HCT116 (cell line): Measurements from ENCODE around the gene GRIN2D. TPM values are rescaled to one million over a fixed set of nuclear protein-coding genes. Genes with fewer than 3 reads are reported as not detected.

Experiments
- ATAC-seq: fragments of 200-7000 bp; cut with Tn5 transposase; 2 replicates; pipeline ENCODE4 v1.9.1; 2020; ENCODE audit warnings: mild to moderate bottlenecking, moderate library complexity
- BruUV-seq: library from RNA; stranded (reverse); fragments of 400-500 nt; replicated peaks from 2 replicates; lab custom pipeline; 2021; lab: Mats Ljungman, UMichigan
- CTCF ChIA-PET: fragments of 300-600 bp; sonication (Branson Sonifier 250); formaldehyde crosslinking; loops from one replicate; lab custom pipeline; 2021; ENCODE audit warnings: antibody characterized with exemption; lab: Charles Lee
- POLR2A ChIA-PET: fragments of 300-600, 350-600 bp; sonication (Branson Sonifier 250); formaldehyde crosslinking; loops from one replicate; lab custom pipeline; 2021; ENCODE audit warnings: antibody characterized with exemption; lab: Charles Lee
- RAD21 ChIA-PET, 2 experiments: fragments of 300-600 bp; sonication (Branson Sonifier 250); formaldehyde crosslinking; loops; one replicate each; lab custom pipeline; 2023; ENCODE audit warnings: low total read pairs in 2 of 2; ENCODE audit not compliant: uncharacterized antibody in 2 of 2, unreplicated experiment in 2 of 2, low non-redundant PET in 1 of 2; lab: Charles Lee
- DNase-seq: peaks from one replicate; pipeline ENCODE4 v3.0.0-alpha.2; 2010; ENCODE audit warnings: low read depth, low spot score
- H2AFZ ChIP-seq: fragments of 200-600 bp; shearing (Covaris generic), sonication (generic); 2 replicates; pipeline ENCODE4 v1.6.1; 2017; ENCODE audit warnings: low read depth, mixed run types, mixed read lengths, antibody characterized with exemption, low read length; ENCODE audit not compliant: poor library complexity, severe bottlenecking
- H3K27ac ChIP-seq: 2 replicates; pipeline ENCODE4 v1.5.1; 2012; ENCODE audit warnings: low read depth, low read length
- H3K27me3 ChIP-seq: fragments of 200-600 bp; sonication (generic); 2 replicates; pipeline ENCODE4 v1.6.1; 2016; ENCODE audit warnings: mixed run types, low read length, mixed read lengths; ENCODE audit not compliant: insufficient read depth
- H3K36me3 ChIP-seq, 2 experiments: fragments of 200-500 bp in 1 of 2; fragments of 200-600 bp in 1 of 2; sonication (Bioruptor generic) in 1 of 2; sonication (generic) in 1 of 2; 2 replicates each; pipeline versions ENCODE4 v1.5.1 to v1.6.1; 2014 to 2016; ENCODE audit warnings: low read length in 2 of 2, inconsistent platforms in 1 of 2, mixed read lengths in 1 of 2, mixed run types in 1 of 2; ENCODE audit not compliant: insufficient read depth in 2 of 2, control insufficient read depth in 1 of 2
- H3K4me1 ChIP-seq, 2 experiments: fragments of 200-600 bp in 1 of 2; sonication (generic) in 1 of 2; 2 replicates each; pipeline versions ENCODE4 v1.5.1 to v1.6.1; 2012 to 2017; ENCODE audit warnings: low read length in 2 of 2, inconsistent platforms in 1 of 2, mild to moderate bottlenecking in 1 of 2, mixed read lengths in 1 of 2, mixed run types in 1 of 2, moderate library complexity in 1 of 2; ENCODE audit not compliant: insufficient read depth in 2 of 2, control insufficient read depth in 1 of 2
- H3K4me2 ChIP-seq: fragments of 200-600 bp; sonication (generic); 2 replicates; pipeline ENCODE4 v1.6.1; 2017; ENCODE audit warnings: mixed run types, low read length, mixed read lengths
- H3K4me3 ChIP-seq, 2 experiments: fragments of 200-600 bp in 1 of 2; sonication (generic) in 1 of 2; replicated peaks in 1 of 2; 2 replicates each; pipeline ENCODE4 v1.5.1; 2011 to 2016; ENCODE audit warnings: low read length in 2 of 2, control low read depth in 1 of 2, low read depth in 1 of 2, mild to moderate bottlenecking in 1 of 2, mixed read lengths in 1 of 2, mixed run types in 1 of 2
- H3K79me2 ChIP-seq: fragments of 200-600 bp; sonication (generic); 2 replicates; pipeline ENCODE4 v1.6.1; 2017; ENCODE audit warnings: mild to moderate bottlenecking, mixed run types, low read length, moderate library complexity, mixed read lengths; ENCODE audit not compliant: insufficient read depth
- H3K9ac ChIP-seq: fragments of 200-600 bp; sonication (generic); 2 replicates; pipeline ENCODE4 v1.6.1; 2016; ENCODE audit warnings: low read length, mixed read lengths
- H3K9me2 ChIP-seq: fragments of 200-600 bp; sonication (generic), shearing (Covaris generic); 2 replicates; pipeline ENCODE4 v1.6.1; 2017; ENCODE audit warnings: mixed run types, mild to moderate bottlenecking, moderate library complexity; ENCODE audit not compliant: insufficient read depth
- H3K9me3 ChIP-seq, 2 experiments: fragments of 200-500 bp in 1 of 2; fragments of 200-600 bp in 1 of 2; sonication (Bioruptor generic) in 1 of 2; sonication (generic) in 1 of 2; 2 replicates each; pipeline ENCODE4 v1.6.1; 2014 to 2017; ENCODE audit warnings: low read length in 2 of 2, mixed read lengths in 2 of 2, inconsistent platforms in 1 of 2, low read depth in 1 of 2, mild to moderate bottlenecking in 1 of 2, mixed run types in 1 of 2, moderate library complexity in 1 of 2; ENCODE audit not compliant: control insufficient read depth in 1 of 2, insufficient read depth in 1 of 2
- H4K20me1 ChIP-seq: fragments of 200-600 bp; sonication (generic), shearing (Covaris generic); 2 replicates; pipeline ENCODE4 v1.6.1; 2017; ENCODE audit warnings: mixed run types, mild to moderate bottlenecking, moderate library complexity; ENCODE audit not compliant: insufficient read depth
- CEBPB ChIP-seq: IDR thresholded peaks from 2 replicates; pipeline ENCODE4 v1.6.1; 2012; ENCODE audit warnings: low read depth
- CTCF ChIP-seq, 3 experiments: fragments of 200-600 bp in 1 of 3; sonication (generic) in 1 of 3; IDR thresholded peaks in 2 of 3; conservative IDR thresholded peaks in 1 of 3; 2 replicates each; pipeline ENCODE4 v1.5.1; 2012 to 2017; ENCODE audit warnings: low read depth in 2 of 3, low read length in 2 of 3, antibody characterized with exemption in 1 of 3, borderline replicate concordance in 1 of 3, control low read depth in 1 of 3, mild to moderate bottlenecking in 1 of 3, mixed read lengths in 1 of 3, mixed run types in 1 of 3, moderate library complexity in 1 of 3; ENCODE audit not compliant: insufficient read depth in 1 of 3
- ELF1 ChIP-seq: IDR thresholded peaks from 2 replicates; pipeline ENCODE4 v1.6.1; 2012; ENCODE audit warnings: low read depth, borderline replicate concordance
- EZH2 ChIP-seq: fragments of 200-600 bp; sonication (generic); IDR thresholded peaks from 2 replicates; pipeline ENCODE4 v1.6.1; 2017; ENCODE audit warnings: antibody characterized with exemption, mixed run types
- EZH2phosphoT487 ChIP-seq: fragments of 200-600 bp; IDR thresholded peaks from 2 replicates; pipeline ENCODE4 v1.6.1; 2018; ENCODE audit warnings: antibody characterized with exemption, borderline replicate concordance
- FOSL1 ChIP-seq: IDR thresholded peaks from 2 replicates; pipeline ENCODE4 v1.6.1; 2012; ENCODE audit warnings: low read depth
- JUND ChIP-seq: IDR thresholded peaks from 2 replicates; pipeline ENCODE4 v1.6.1; 2012
- POLR2A ChIP-seq: IDR thresholded peaks from 2 replicates; pipeline ENCODE4 v1.7.0; 2011; ENCODE audit warnings: borderline replicate concordance; ENCODE audit not compliant: insufficient read depth, insufficient read length; ENCODE audit errors: extremely low read depth
- RAD21 ChIP-seq: IDR thresholded peaks from 2 replicates; pipeline ENCODE4 v1.6.1; 2012; ENCODE audit warnings: low read depth, mild to moderate bottlenecking
- REST ChIP-seq: IDR thresholded peaks from 2 replicates; pipeline ENCODE4 v1.6.1; 2012; ENCODE audit warnings: low read depth
- SIN3A ChIP-seq: IDR thresholded peaks from 2 replicates; pipeline ENCODE4 v1.6.1; 2012; ENCODE audit warnings: low read depth
- TCF7L2 ChIP-seq: IDR thresholded peaks from 2 replicates; pipeline ENCODE4 v1.7.0; 2011; ENCODE audit warnings: borderline replicate concordance, inconsistent platforms; ENCODE audit not compliant: insufficient read depth, insufficient read length; ENCODE audit errors: extremely low read depth
- intact Hi-C: fragments of 100-400 bp; cut with micrococcal nuclease; formaldehyde crosslinking; loops from 2 replicates; pipeline ENCODE4 v1.10.0; 2022
- total RNA-seq: library from RNA; stranded (reverse); gene quantifications from one replicate; pipeline ENCODE4 v1.2.1, GENCODE V29; 2021; ENCODE audit not compliant: unreplicated experiment
- TF ChIP-seq, protein P1 (sequence below): IDR thresholded peaks from 2 replicates; pipeline ENCODE4 v1.6.1; 2011; ENCODE audit warnings: mild to moderate bottlenecking, low read length, moderate library complexity; ENCODE audit not compliant: insufficient replicate concordance; ENCODE audit errors: extremely low read depth

GRIN2D gene
- total RNA-seq, 1 experiment from 2014 or later: 26.2 TPM

GRCh38 chr19:48405850-48406249 is 12.4 kb downstream of the GRIN2D start:
- TF ChIP-seq EZH2phosphoT487 (no peak), CTCF (IDR thresholded peaks at IDR 0.05 in 2 of 3, conservative IDR thresholded peaks at IDR 0.05 in 1 of 3; ENCODE audit: borderline replicate concordance in 1 of 3, insufficient read depth in 1 of 3, low read depth in 2 of 3, low read length in 2 of 3) (no peak), EZH2 (no peak), FOSL1 (no peak), REST (no peak), TCF7L2 (no peak), JUND (no peak), RAD21 (no peak), POLR2A (no peak), CEBPB (no peak), SIN3A (no peak), ELF1 (no peak)
- TF ChIP-seq, protein P1, sequence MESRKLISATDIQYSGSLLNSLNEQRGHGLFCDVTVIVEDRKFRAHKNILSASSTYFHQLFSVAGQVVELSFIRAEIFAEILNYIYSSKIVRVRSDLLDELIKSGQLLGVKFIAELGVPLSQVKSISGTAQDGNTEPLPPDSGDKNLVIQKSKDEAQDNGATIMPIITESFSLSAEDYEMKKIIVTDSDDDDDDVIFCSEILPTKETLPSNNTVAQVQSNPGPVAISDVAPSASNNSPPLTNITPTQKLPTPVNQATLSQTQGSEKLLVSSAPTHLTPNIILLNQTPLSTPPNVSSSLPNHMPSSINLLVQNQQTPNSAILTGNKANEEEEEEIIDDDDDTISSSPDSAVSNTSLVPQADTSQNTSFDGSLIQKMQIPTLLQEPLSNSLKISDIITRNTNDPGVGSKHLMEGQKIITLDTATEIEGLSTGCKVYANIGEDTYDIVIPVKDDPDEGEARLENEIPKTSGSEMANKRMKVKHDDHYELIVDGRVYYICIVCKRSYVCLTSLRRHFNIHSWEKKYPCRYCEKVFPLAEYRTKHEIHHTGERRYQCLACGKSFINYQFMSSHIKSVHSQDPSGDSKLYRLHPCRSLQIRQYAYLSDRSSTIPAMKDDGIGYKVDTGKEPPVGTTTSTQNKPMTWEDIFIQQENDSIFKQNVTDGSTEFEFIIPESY: no peak
- H3K4me1 ChIP-seq: peaks cover 4 to 23% of the 10 kb centered on the region in 2 experiments; a peak in 3 of 4 replicates
- H3K79me2 ChIP-seq: peaks cover 62% of the 10 kb centered on the region
- DNase-seq: no peak
- no peaks in the 10 kb centered on the region for H3K27me3 ChIP-seq
- ChIA-PET RAD21 (no interaction called here), CTCF (no interaction called here), POLR2A (no interaction called here)
- H3K36me3 ChIP-seq: peaks cover 0 to 9% of the 10 kb centered on the region in 2 experiments; a peak in 1 of 4 replicates
- no peak; the same call in 1 of the 2 replicates for ATAC-seq
- H3K9me3 ChIP-seq: no peaks in the 10 kb centered on the region
- no peak overlapping the region for H3K9ac ChIP-seq
- no peak overlapping the region for H2AFZ ChIP-seq
- H4K20me1 ChIP-seq: no peaks in the 10 kb centered on the region
- no peak overlapping the region for H3K27ac ChIP-seq
- no peaks in the 10 kb centered on the region for H3K9me2 ChIP-seq
- TSS peak; percentile 11 for BruUV-seq
- H3K4me2 ChIP-seq: 0 out of 2 replicates have a peak overlapping the region, but pooled peaks have one; percentile 13
- intact Hi-C loops: no loop called here
- no peak overlapping the region for H3K4me3 ChIP-seq
